ENCODE measurements around the gene NALCN. TPM values are rescaled to one million over a fixed set of nuclear protein-coding genes. Genes with fewer than 3 reads are reported as not detected.
"Not testable (repeated sequence)": the region's sequence is repeated elsewhere in the genome, so short reads cannot be mapped to it uniquely, and the experiment has no call there.

The NALCN gene
- total RNA-seq, 1 experiment from 2014 or later: 4.3 TPM

- DNase-seq (ENCODE audit: extremely low read depth, low read depth): no peak
These were observed 73.0 kb downstream of the NALCN start for GRCh38 chr13:101343128-101343787.

- no peak for DNase-seq (ENCODE audit: extremely low read depth, low read depth)
These were observed 74.8 kb downstream of the NALCN start for GRCh38 chr13:101341464-101341863.

- no peak for DNase-seq (ENCODE audit: extremely low read depth, low read depth)
These were observed 77.1 kb downstream of the NALCN start for GRCh38 chr13:101339202-101339601.

GRCh38 chr13:101332583-101332982 is 83.7 kb downstream of the NALCN start:
- DNase-seq (ENCODE audit: extremely low read depth, low read depth): no peak

- no peak for DNase-seq (ENCODE audit: extremely low read depth, low read depth)
These were observed 84.6 kb downstream of the NALCN start for GRCh38 chr13:101331731-101332130.

- DNase-seq (ENCODE audit: extremely low read depth, low read depth): no peak
These were observed 88.4 kb downstream of the NALCN start for GRCh38 chr13:101327871-101328270.

GRCh38 chr13:101326710-101327109 is 89.6 kb downstream of the NALCN start:
- DNase-seq (ENCODE audit: extremely low read depth, low read depth): no peak

GRCh38 chr13:101325423-101325822 is 90.9 kb downstream of the NALCN start:
- DNase-seq (ENCODE audit: extremely low read depth, low read depth): no peak

GRCh38 chr13:101323601-101324000 is 92.7 kb downstream of the NALCN start:
- DNase-seq (ENCODE audit: extremely low read depth, low read depth): no peak

- no peak for DNase-seq (ENCODE audit: extremely low read depth, low read depth)
These were observed 98.3 kb downstream of the NALCN start for GRCh38 chr13:101317986-101318523.

- DNase-seq (ENCODE audit: extremely low read depth, low read depth): not testable (repeated sequence)
These were observed 102.8 kb downstream of the NALCN start for GRCh38 chr13:101313479-101313878.

- no peak for DNase-seq (ENCODE audit: extremely low read depth, low read depth)
These were observed 107.2 kb downstream of the NALCN start for GRCh38 chr13:101309014-101309619.

- no peak for DNase-seq (ENCODE audit: extremely low read depth, low read depth)
These were observed 107.9 kb downstream of the NALCN start for GRCh38 chr13:101308247-101309013.

GRCh38 chr13:101307181-101307701 is 109.1 kb downstream of the NALCN start:
- no peak for DNase-seq (ENCODE audit: extremely low read depth, low read depth)

- no peak for DNase-seq (ENCODE audit: extremely low read depth, low read depth)
These were observed 109.5 kb downstream of the NALCN start for GRCh38 chr13:101306773-101307172.

- no peak for DNase-seq (ENCODE audit: extremely low read depth, low read depth)
These were observed 110.3 kb downstream of the NALCN start for GRCh38 chr13:101305981-101306411.

GRCh38 chr13:101303521-101303920 is 112.8 kb downstream of the NALCN start:
- no peak for DNase-seq (ENCODE audit: extremely low read depth, low read depth)

GRCh38 chr13:101301053-101301452 is 115.3 kb downstream of the NALCN start:
- DNase-seq (ENCODE audit: extremely low read depth, low read depth): no peak

- DNase-seq (ENCODE audit: extremely low read depth, low read depth): no peak
These were observed 115.8 kb downstream of the NALCN start for GRCh38 chr13:101300531-101300930.

GRCh38 chr13:101298517-101298916 is 117.8 kb downstream of the NALCN start:
- DNase-seq (ENCODE audit: extremely low read depth, low read depth): no peak

- no peak for DNase-seq (ENCODE audit: extremely low read depth, low read depth)
These were observed 118.5 kb downstream of the NALCN start for GRCh38 chr13:101297794-101298193.

Data from NCI-H460 (cell line).